Adipose tissue (tissue), 3 donors: ENCODE data around the gene VWC2. TPM values are rescaled to one million over a fixed set of nuclear protein-coding genes. Genes with fewer than 3 reads are reported as not detected.

ENCODE experiments used
- H3K27ac ChIP-seq: one replicate; pipeline ENCODE4 v1.5.1; 2013; ENCODE audit warnings: low read depth, low read length
- WGBS, 3 donors: extraction: QIAGEN DNeasy Blood & Tissue Kit; methylation state at CpG; one replicate each; pipeline ENCODE4 v1.1.7; 2013; 5-methylcytosine and 5-hydroxymethylcytosine counted together
- polyA plus RNA-seq, 3 donors: library from polyadenylated mRNA; stranded (reverse); fragments of 200-250 nt; gene quantifications; one replicate each; pipeline ENCODE4 v1.2.3, GENCODE V29; 2013
- donor health status: healthy with polysubstance abuse.
- donor health status: Bipolar disorder and iron deficiency.
- donor health status: healthy.

VWC2 gene
- polyA plus RNA-seq, result under 1 TPM in 1 of 3 donors, not detected in 2; 0.01 TPM

GRCh38 chr7:49773218-49773935 lies at the start of gene VWC2:
TSS of gene VWC2 (plus strand) at chr7:49773638. CDS start at chr7:49775436, 1,798 bp downstream.
- WGBS, 3 donors, result 1% methylated on average over 63 to 73 of the region's 75 CpGs

GRCh38 chr7:49724071-49724470 lies 49.4 kb upstream of the VWC2 start:
- no peak overlapping the region for H3K27ac ChIP-seq

More at GRCh38 chr7:49773218-49773935, at the start of gene VWC2:
- H3K27ac ChIP-seq, result no peak within 1 kb of the TSS

- WGBS, 3 donors, result 50 to 73% (median 51%) methylated on average over 2 of the region's 2 CpGs
- H3K27ac ChIP-seq, result no peak overlapping the region
Measured at GRCh38 chr7:49731836-49732235, 41.6 kb upstream of the VWC2 start.

GRCh38 chr7:49762666-49763065 lies 10.8 kb upstream of the VWC2 start:
- 32 to 79% (median 65%) methylated on average over 3 of the region's 3 CpGs for WGBS, 3 donors
- no peak overlapping the region for H3K27ac ChIP-seq

- no peak overlapping the region for H3K27ac ChIP-seq
- WGBS, 3 donors, result 87 to 95% (median 95%) methylated on average over 3 of the region's 3 CpGs
Measured at GRCh38 chr7:49763791-49764190, 9.6 kb upstream of the VWC2 start.

- H3K27ac ChIP-seq, result no peak overlapping the region
- 94 to 96% (median 95%) methylated on average over 1 of the region's 1 CpG for WGBS, 3 donors
Measured at GRCh38 chr7:49766966-49767365, 6.5 kb upstream of the VWC2 start.

GRCh38 chr7:49767719-49768118 lies 5.7 kb upstream of the VWC2 start:
- 67 to 85% (median 73%) methylated on average over 5 of the region's 5 CpGs for WGBS, 3 donors
- no peak overlapping the region for H3K27ac ChIP-seq

GRCh38 chr7:49768254-49768653 lies 5.2 kb upstream of the VWC2 start:
- 79 to 83% (median 82%) methylated on average over 3 of the region's 3 CpGs for WGBS, 3 donors
- no peak overlapping the region for H3K27ac ChIP-seq

GRCh38 chr7:49768835-49769234 lies 4.6 kb upstream of the VWC2 start:
- WGBS, 3 donors, result 65 to 78% (median 68%) methylated on average over 3 of the region's 3 CpGs

GRCh38 chr7:49769285-49769857 lies 4.1 kb upstream of the VWC2 start:
- H3K27ac ChIP-seq, result no peak overlapping the region

More at GRCh38 chr7:49768835-49769234, 4.6 kb upstream of the VWC2 start:
- H3K27ac ChIP-seq, result no peak overlapping the region

GRCh38 chr7:49770838-49771237 lies 2.6 kb upstream of the VWC2 start:
- 86 to 94% (median 90%) methylated on average over 4 of the region's 4 CpGs for WGBS, 3 donors
- no peak overlapping the region for H3K27ac ChIP-seq

GRCh38 chr7:49771427-49772176 lies 1.8 kb upstream of the VWC2 start:
- WGBS, 3 donors, result 87 to 89% (median 89%) methylated on average over 11 of the region's 11 CpGs
- H3K27ac ChIP-seq, result no peak overlapping the region

- WGBS, 3 donors, result 4 to 7% (median 6%) methylated on average over 11 of the region's 11 CpGs
- H3K27ac ChIP-seq, result no peak overlapping the region
Measured at GRCh38 chr7:49772916-49773217, 571 bp upstream of the VWC2 start.

- H3K27ac ChIP-seq, result no peak overlapping the region
- WGBS, 3 donors, result 1 to 2% (median 2%) methylated on average over 48 to 56 of the region's 56 CpGs
Measured at GRCh38 chr7:49773936-49774458, 559 bp downstream of the VWC2 start.

GRCh38 chr7:49774459-49775064 lies 1.1 kb downstream of the VWC2 start:
- H3K27ac ChIP-seq, result no peak overlapping the region
- WGBS, 3 donors, result 1 to 2% (median 1%) methylated on average over 29 to 36 of the region's 36 CpGs

- 1 to 2% (median 1%) methylated on average over 81 to 106 of the region's 106 CpGs for WGBS, 3 donors
- no peak overlapping the region for H3K27ac ChIP-seq
Measured at GRCh38 chr7:49775065-49775948, 1.9 kb downstream of the VWC2 start.

GRCh38 chr7:49775949-49776443 lies 2.6 kb downstream of the VWC2 start:
- 17 to 39% (median 20%) methylated on average over 22 to 25 of the region's 25 CpGs for WGBS, 3 donors
- no peak overlapping the region for H3K27ac ChIP-seq

- WGBS, 3 donors, result 25 to 50% (median 45%) methylated on average over 2 of the region's 2 CpGs
- no peak overlapping the region for H3K27ac ChIP-seq
Measured at GRCh38 chr7:49776994-49777393, 3.6 kb downstream of the VWC2 start.
